IPS DF 4.7 (cell line): ENCODE measurements around the gene FOXN3.

Experiments
- DNase-seq: peaks from one replicate; pipeline ENCODE4 v3.0.0-alpha.2; 2013; ENCODE audit warnings: low spot score; ENCODE audit errors: extremely low read depth

Gene FOXN3

GRCh38 chr14:89430391-89431236 is 13.6 kb upstream of the FOXN3 start:
- DNase-seq, result no peak

- DNase-seq, result no peak
These were observed 12.5 kb upstream of the FOXN3 start for GRCh38 chr14:89429199-89430181.

GRCh38 chr14:89428546-89429198 is 11.6 kb upstream of the FOXN3 start:
- DNase-seq, result no peak

- DNase-seq, result no peak
These were observed 11.1 kb upstream of the FOXN3 start for GRCh38 chr14:89428173-89428523.

- DNase-seq, result no peak
These were observed 10.6 kb upstream of the FOXN3 start for GRCh38 chr14:89427426-89428172.

GRCh38 chr14:89425931-89426330 is 8.9 kb upstream of the FOXN3 start:
- no peak for DNase-seq

GRCh38 chr14:89424241-89424640 is 7.2 kb upstream of the FOXN3 start:
- no peak for DNase-seq

- no peak for DNase-seq
These were observed 5.9 kb upstream of the FOXN3 start for GRCh38 chr14:89422952-89423345.

- DNase-seq, result no peak
These were observed 5.3 kb upstream of the FOXN3 start for GRCh38 chr14:89422181-89422951.

- no peak for DNase-seq
These were observed 3.5 kb upstream of the FOXN3 start for GRCh38 chr14:89420502-89420901.

GRCh38 chr14:89419973-89420482 is 3.0 kb upstream of the FOXN3 start:
- DNase-seq, result no peak

GRCh38 chr14:89418976-89419375 is 1.9 kb upstream of the FOXN3 start:
- DNase-seq, result no peak

GRCh38 chr14:89418452-89418851 is 1.4 kb upstream of the FOXN3 start:
- DNase-seq, result no peak

GRCh38 chr14:89417465-89418225 is 612 bp upstream of the FOXN3 start:
- DNase-seq, result no peak

- DNase-seq, result peak; percentile 86
These were observed 734 bp downstream of the FOXN3 start for GRCh38 chr14:89416002-89416995.

GRCh38 chr14:89415159-89415558 is 1.9 kb downstream of the FOXN3 start:
- DNase-seq, result no peak

- DNase-seq, result no peak
These were observed 5.1 kb downstream of the FOXN3 start for GRCh38 chr14:89411976-89412375.

GRCh38 chr14:89409961-89410360 is 7.1 kb downstream of the FOXN3 start:
- DNase-seq, result no peak
